Nephron (organoid): ENCODE results near the gene ALG12.

Experiments used
- H3K27ac Mint-ChIP-seq, 3 experiments: 2 replicates each; pipeline ENCODE4 v1.8.0; 2020; ENCODE audit warnings: mixed read lengths in 3 of 3, mild to moderate bottlenecking in 2 of 3, moderate library complexity in 1 of 3
- H3K27me3 Mint-ChIP-seq: 2 replicates; pipeline ENCODE4 v1.8.0; 2021; ENCODE audit warnings: low read depth, mild to moderate bottlenecking, moderate library complexity, mixed read lengths
- H3K36me3 Mint-ChIP-seq: 2 replicates; pipeline ENCODE4 v1.8.0; 2020; ENCODE audit warnings: low read depth, mixed read lengths
- H3K4me1 Mint-ChIP-seq: 2 replicates; pipeline ENCODE4 v1.8.0; 2020; ENCODE audit warnings: mixed read lengths
- H3K4me3 Mint-ChIP-seq, 3 experiments: 2 replicates each; pipeline ENCODE4 v1.8.0; 2020; ENCODE audit warnings: mild to moderate bottlenecking in 3 of 3, mixed read lengths in 3 of 3, moderate library complexity in 2 of 3
- H3K9me3 Mint-ChIP-seq: 2 replicates; pipeline ENCODE4 v1.8.0; 2020; ENCODE audit warnings: mixed read lengths
- TF ChIP-seq, protein P1 (sequence below), 3 experiments: fragments of 200-600 bp; sonication (generic); IDR thresholded peaks; one replicate each; pipeline ENCODE4 v1.5.0; 2021; ENCODE audit warnings: antibody characterized with exemption in 3 of 3; ENCODE audit not compliant: unreplicated experiment in 3 of 3

Gene ALG12

DNA sequence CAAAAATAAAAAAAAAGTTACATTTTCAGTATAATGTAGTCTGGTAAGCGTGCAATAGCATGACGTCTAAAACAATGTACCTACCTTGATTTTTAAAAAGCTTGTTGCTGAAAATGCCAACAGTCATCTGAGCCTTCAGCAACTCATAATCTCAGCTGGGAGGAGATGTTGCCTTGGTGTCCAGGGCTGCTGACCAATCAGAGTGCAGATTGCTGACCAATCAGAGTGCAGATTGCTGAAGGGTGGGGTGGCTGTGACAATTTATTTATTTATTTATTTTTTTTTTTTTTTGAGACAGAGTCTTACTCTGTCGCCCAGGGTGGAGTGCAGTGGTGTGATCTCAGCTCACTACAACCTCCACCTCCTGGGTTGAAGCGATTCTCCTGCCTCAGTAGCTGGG is 46.8 kb downstream of the ALG12 start:
- Mint-ChIP-seq H3K9me3 (peaks cover 75% of the 10 kb centered on the region), H3K36me3 (peaks cover 84% of the 10 kb centered on the region), H3K27ac (no peak overlapping the region), H3K27me3 (peaks cover 4% of the 10 kb centered on the region), H3K4me1 (no peaks in the 10 kb centered on the region), H3K4me3 (no peak overlapping the region)
- TF ChIP-seq, protein P1, sequence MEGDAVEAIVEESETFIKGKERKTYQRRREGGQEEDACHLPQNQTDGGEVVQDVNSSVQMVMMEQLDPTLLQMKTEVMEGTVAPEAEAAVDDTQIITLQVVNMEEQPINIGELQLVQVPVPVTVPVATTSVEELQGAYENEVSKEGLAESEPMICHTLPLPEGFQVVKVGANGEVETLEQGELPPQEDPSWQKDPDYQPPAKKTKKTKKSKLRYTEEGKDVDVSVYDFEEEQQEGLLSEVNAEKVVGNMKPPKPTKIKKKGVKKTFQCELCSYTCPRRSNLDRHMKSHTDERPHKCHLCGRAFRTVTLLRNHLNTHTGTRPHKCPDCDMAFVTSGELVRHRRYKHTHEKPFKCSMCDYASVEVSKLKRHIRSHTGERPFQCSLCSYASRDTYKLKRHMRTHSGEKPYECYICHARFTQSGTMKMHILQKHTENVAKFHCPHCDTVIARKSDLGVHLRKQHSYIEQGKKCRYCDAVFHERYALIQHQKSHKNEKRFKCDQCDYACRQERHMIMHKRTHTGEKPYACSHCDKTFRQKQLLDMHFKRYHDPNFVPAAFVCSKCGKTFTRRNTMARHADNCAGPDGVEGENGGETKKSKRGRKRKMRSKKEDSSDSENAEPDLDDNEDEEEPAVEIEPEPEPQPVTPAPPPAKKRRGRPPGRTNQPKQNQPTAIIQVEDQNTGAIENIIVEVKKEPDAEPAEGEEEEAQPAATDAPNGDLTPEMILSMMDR (IDR thresholded peaks at IDR 0.05; ENCODE audit: unreplicated experiment in 3 of 3) = no peak

DNA sequence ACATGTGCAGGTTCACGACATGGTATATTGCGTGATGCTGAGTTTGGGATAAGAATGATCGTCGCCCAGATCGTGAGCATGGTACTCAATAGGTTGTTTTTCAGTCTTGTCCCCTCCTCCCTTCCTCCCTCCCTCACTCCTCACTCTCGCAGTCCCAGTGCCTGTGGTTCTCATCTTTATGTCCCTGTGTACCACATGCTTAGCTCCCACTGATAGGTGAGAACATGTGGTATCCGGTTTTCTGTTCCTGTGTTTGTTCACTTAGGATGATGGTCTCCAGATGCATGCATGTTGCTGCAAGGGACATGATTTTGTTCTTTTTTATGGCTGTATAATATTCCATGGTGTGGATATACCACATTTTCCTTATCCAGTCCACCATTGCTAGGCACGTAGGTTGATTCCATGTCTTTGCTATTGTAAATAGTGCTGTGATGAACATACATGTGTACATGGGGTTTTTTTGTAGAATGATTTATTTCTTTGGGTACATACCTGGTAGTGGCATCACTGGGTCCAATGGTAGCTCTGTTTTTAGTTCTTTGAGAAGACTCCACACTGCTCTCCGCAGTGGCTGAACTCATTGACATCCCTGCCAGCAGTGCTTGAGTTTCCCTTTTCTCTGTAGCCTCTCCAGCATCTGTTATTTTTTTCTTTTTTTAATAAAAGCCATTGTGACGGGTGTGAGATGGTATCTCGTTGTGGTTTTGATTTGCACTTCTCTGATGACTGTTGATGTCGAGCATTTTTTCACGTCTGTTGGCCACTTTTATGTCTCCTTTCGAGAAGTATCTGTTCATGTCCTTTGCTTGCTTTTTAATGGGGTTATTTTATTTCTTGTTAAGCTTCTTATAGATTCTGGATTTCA is 48.2 kb downstream of the ALG12 start:
- Mint-ChIP-seq H3K4me1 (no peaks in the 10 kb centered on the region), H3K4me3 (no peak overlapping the region), H3K27me3 (peaks cover 4% of the 10 kb centered on the region)

DNA sequence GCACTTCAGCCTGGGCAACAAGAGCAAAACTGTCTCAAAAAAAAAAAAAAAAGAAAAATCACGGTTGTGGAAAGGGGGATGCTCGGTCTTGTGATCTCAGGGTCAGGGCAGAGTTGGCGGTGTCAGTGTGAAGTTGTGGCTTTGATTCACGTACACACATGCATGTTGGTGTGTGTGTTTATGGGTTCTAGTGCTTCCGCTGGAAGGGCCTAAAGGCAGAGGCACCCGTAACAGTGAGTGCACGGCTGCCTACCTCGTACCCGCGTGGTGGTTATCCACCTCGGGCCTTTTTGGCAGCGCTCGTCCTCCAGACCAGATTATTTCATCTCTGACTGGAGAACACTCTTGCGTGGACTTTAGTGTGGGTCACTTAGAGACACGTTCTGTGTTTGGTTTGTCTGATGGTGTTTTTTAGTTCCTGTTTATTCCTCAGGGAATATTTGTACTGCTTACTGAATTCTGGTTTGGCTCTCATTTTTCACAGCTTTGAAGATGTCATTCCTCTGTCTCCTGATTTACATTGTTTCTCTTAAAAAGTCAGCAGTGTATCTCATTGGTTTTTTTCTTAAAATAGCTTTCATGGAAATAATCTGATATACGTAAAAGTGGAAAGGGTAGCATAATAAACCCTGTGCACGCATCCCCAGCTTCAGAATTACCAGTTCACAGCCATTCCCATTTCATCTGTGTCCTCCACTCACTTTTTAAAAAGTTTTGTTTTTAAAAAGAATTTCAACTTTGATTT is 49.0 kb downstream of the ALG12 start:
- peaks cover 84% of the 10 kb centered on the region for H3K36me3 Mint-ChIP-seq

More for the DNA sequence above, 48.2 kb downstream of the ALG12 start:
- Mint-ChIP-seq H3K9me3 (peaks cover 75% of the 10 kb centered on the region), H3K36me3 (peaks cover 84% of the 10 kb centered on the region), H3K27ac (no peak overlapping the region)
- TF ChIP-seq, protein P1 (IDR thresholded peaks at IDR 0.05; ENCODE audit: unreplicated experiment in 3 of 3) = no peak

DNA sequence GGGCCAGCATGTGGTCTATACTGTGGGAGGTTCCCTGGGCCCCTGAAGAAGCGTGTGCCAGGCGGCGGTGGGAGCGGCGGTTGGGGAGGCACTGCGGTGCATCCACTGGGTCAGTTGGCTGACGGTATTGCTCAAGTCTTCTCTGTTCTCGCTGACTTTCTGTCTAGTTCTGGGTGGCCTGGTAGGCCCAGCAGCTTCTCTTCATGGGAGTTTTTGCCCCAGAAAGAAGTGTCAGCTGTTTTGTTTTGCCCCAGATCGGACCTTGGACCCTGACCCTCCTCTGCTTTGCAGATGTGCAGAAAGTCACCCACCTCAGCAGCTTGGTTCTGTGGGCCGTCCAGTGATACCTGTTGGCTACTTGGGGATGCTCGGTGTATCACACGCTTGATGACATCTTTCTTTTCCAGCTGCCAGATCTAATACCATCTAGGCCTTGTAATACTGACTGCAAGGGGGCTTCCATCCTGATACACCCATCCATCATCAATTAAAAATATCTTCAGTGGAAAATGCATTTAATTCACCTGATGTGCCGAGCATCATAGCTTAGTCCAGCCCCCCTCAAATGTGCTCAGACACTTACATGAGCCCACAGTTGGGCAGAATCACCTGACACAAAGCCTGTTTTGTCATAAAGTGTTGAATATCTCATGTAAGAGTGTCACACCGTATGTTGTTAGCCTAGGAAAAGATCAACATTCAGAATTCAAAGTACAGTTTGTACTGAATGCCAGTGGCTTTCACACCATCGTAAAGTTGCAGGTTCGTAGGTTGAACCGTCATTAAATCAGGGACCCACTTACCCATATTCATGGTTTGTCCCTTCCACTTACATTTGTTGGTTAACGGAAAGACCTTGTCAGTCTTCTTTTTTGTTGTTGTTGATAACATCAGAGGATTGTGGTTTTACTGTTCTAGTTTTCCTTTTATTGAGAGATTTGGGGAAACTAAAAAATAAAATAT is 50.7 kb downstream of the ALG12 start:
- Mint-ChIP-seq H3K36me3 (peaks cover 82% of the 10 kb centered on the region), H3K4me3 (no peak overlapping the region), H3K9me3 (peaks cover 69% of the 10 kb centered on the region), H3K27ac (no peak overlapping the region), H3K4me1 (no peaks in the 10 kb centered on the region), H3K27me3 (no peaks in the 10 kb centered on the region)
- TF ChIP-seq, protein P1 (IDR thresholded peaks at IDR 0.05; ENCODE audit: unreplicated experiment in 3 of 3) = no peak

More for the DNA sequence above, 49.0 kb downstream of the ALG12 start:
- peaks cover 75% of the 10 kb centered on the region for H3K9me3 Mint-ChIP-seq
- H3K4me1 Mint-ChIP-seq = no peaks in the 10 kb centered on the region
- H3K27ac Mint-ChIP-seq = no peak overlapping the region
- H3K27me3 Mint-ChIP-seq = peaks cover 4% of the 10 kb centered on the region
- TF ChIP-seq, protein P1 (IDR thresholded peaks at IDR 0.05; ENCODE audit: unreplicated experiment in 3 of 3) = no peak
- H3K4me3 Mint-ChIP-seq = no peak overlapping the region

DNA sequence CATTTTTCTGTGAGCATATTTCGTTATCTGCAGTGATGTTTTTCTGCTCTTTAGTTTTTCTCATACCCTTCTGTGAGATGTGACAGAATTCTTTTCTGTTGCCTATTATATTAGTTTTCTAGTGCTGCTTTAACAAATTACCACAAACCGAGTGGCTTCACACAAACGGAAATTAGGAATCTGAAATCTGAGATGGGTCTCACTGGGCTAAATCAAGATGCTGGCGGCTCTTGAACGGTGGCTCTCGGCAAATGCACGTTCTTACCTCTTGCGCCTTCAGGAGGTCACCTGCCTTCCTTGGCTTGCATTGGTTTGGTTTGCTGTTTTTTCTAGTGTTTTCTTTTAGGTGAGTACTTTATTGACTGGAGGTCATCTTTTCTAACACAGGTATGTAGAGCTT is 51.6 kb downstream of the ALG12 start:
- Mint-ChIP-seq H3K36me3 (peaks cover 77% of the 10 kb centered on the region), H3K4me1 (no peaks in the 10 kb centered on the region), H3K4me3 (no peak overlapping the region), H3K27ac (no peak overlapping the region), H3K27me3 (no peaks in the 10 kb centered on the region), H3K9me3 (peaks cover 61% of the 10 kb centered on the region)
- TF ChIP-seq, protein P1 (IDR thresholded peaks at IDR 0.05; ENCODE audit: unreplicated experiment in 3 of 3) = no peak
